Lung (tissue), 12 donors: ENCODE data around the gene RPS14. TPM values are rescaled to one million over a fixed set of nuclear protein-coding genes. Genes with fewer than 3 reads are reported as not detected.

ENCODE experiments used
- ATAC-seq: fragments of 200-7000 bp; cut with Tn5 transposase; one replicate; pipeline ENCODE4 v1.9.1; 2020; ENCODE audit warnings: moderate number of reproducible peaks; ENCODE audit not compliant: insufficient read depth, low FRiP score
- DNase-seq, 3 donors: peaks; one replicate each; pipeline ENCODE4 v3.0.0-alpha.2; 2013 to 2017
- H3K27ac ChIP-seq, 2 donors: one replicate each; pipeline ENCODE4 v1.5.1; 2013; ENCODE audit warnings: mild to moderate bottlenecking in 2 of 2, moderate library complexity in 2 of 2, control low read depth in 1 of 2, inconsistent platforms in 1 of 2, low read depth in 1 of 2, low read length in 1 of 2
- H3K27me3 ChIP-seq, 3 donors: one replicate each; pipeline ENCODE4 v1.5.1; 2013; ENCODE audit warnings: low read length in 2 of 3; ENCODE audit not compliant: control insufficient read depth in 3 of 3, insufficient read depth in 3 of 3
- H3K36me3 ChIP-seq, 4 donors: one replicate each; pipeline ENCODE4 v1.5.1; 2013; ENCODE audit warnings: low read length in 4 of 4, mild to moderate bottlenecking in 1 of 4, moderate library complexity in 1 of 4; ENCODE audit not compliant: control insufficient read depth in 4 of 4, insufficient read depth in 4 of 4
- H3K4me1 ChIP-seq, 5 donors: one replicate each; pipeline ENCODE4 v1.5.1; 2013; ENCODE audit warnings: low read length in 5 of 5, mild to moderate bottlenecking in 2 of 5, moderate library complexity in 1 of 5; ENCODE audit not compliant: control insufficient read depth in 5 of 5, insufficient read depth in 5 of 5
- H3K4me3 ChIP-seq: one replicate; pipeline ENCODE4 v1.5.1; 2013; ENCODE audit warnings: mild to moderate bottlenecking, control low read depth, moderate library complexity
- H3K9ac ChIP-seq, 2 donors: one replicate each; pipeline ENCODE4 v1.5.1; 2013; ENCODE audit warnings: low read length in 2 of 2, control low read depth in 1 of 2; ENCODE audit not compliant: insufficient read depth in 1 of 2
- H3K9me3 ChIP-seq, 4 donors: one replicate each; pipeline ENCODE4 v1.5.1; 2013; ENCODE audit warnings: low read length in 3 of 4, mild to moderate bottlenecking in 1 of 4, moderate library complexity in 1 of 4; ENCODE audit not compliant: control insufficient read depth in 4 of 4, insufficient read depth in 3 of 4
- WGBS, 2 donors: extraction: QIAGEN DNeasy Blood & Tissue Kit; methylation state at CpG; one replicate each; pipeline ENCODE4 v1.1.7; 2013; 5-methylcytosine and 5-hydroxymethylcytosine counted together
- polyA plus RNA-seq, 2 donors: library from polyadenylated mRNA; stranded (reverse); fragments of 200-250 nt; gene quantifications; one replicate each; pipeline ENCODE4 v1.2.1, GENCODE V29; 2013
- total RNA-seq, 2 donors: library from RNA; depleted of rRNA in 1 of 2; stranded (reverse); fragments of >200 nt in 1 of 2; gene quantifications; one replicate each; pipeline ENCODE4 v1.2.1, GENCODE V29; 2014 to 2021
- TF ChIP-seq, protein P1 (sequence below): IDR thresholded peaks from 2 replicates; pipeline ENCODE4 v1.5.1; 2012; ENCODE audit warnings: mild to moderate bottlenecking; ENCODE audit errors: control extremely low read depth, extremely low read depth
- donor health status: control.
- donor health status: control.
- donor health status: Bipolar disorder and iron deficiency.
- donor health status: healthy.
- donor health status: DM: yes; HTN: yes; CAD: no.

Gene RPS14
- total and polyA plus RNA-seq, 4 donors, result 1,065 to 4,623 (median 2,452) TPM

DNA sequence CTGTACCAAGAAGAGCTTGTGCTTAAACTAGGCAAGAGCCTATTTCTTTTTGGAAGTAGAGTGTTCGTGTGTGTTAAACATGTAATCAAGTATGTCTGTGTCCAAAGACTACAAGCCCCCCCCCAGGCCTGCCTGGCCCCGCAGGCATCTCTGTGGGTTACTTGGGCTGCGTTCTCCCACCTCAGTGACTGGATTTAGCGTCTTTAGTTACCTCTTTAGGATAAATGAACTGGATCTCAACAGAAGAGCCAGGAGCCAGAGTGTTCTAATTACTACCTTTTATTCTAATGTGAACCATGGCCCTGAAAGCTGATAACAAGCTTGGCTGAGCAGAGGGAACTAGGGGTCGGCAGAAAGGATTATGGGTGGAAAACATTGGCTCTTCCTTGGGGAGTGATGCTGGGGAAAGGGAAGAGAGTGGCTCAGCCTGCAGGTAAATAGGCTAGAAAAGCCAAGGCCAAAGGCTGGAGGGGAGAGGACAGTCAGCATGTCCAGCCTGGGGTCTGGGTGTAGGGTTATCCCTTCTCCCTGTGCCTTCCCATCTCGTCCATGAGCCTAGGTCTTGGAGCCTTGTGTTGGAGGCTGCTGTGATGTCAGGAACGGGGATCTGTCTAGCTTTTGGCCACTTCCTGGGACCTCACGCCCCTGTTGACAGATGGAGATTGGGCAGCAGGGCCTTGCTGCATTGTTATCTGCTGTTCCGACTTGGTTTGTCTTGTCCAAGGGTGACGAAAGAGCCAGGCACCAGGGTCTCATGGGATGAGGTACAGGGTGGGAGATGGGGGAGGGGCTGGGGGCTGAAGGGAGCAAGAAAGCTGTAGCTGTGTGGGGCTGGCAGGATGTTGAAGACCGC, 47.9 kb downstream of the RPS14 start:
- no peak for DNase-seq
- WGBS, 2 donors, result 84 to 90% methylated on average over 11 of the region's 11 CpGs
- Histone ChIP-seq H3K9me3 (no peaks in the 10 kb centered on the region), H3K36me3 (peaks cover 6 to 81% (median 11%) of the 10 kb centered on the region in 4 donors), H3K4me1 (peaks cover 0 to under 1% (median 0%) of the 10 kb centered on the region in 5 donors), H3K27ac (no peak overlapping the region), H3K27me3 (no peaks in the 10 kb centered on the region), H3K9ac (no peak overlapping the region), H3K4me3 (no peak overlapping the region)
- no peak for ATAC-seq
- TF ChIP-seq, protein P1, sequence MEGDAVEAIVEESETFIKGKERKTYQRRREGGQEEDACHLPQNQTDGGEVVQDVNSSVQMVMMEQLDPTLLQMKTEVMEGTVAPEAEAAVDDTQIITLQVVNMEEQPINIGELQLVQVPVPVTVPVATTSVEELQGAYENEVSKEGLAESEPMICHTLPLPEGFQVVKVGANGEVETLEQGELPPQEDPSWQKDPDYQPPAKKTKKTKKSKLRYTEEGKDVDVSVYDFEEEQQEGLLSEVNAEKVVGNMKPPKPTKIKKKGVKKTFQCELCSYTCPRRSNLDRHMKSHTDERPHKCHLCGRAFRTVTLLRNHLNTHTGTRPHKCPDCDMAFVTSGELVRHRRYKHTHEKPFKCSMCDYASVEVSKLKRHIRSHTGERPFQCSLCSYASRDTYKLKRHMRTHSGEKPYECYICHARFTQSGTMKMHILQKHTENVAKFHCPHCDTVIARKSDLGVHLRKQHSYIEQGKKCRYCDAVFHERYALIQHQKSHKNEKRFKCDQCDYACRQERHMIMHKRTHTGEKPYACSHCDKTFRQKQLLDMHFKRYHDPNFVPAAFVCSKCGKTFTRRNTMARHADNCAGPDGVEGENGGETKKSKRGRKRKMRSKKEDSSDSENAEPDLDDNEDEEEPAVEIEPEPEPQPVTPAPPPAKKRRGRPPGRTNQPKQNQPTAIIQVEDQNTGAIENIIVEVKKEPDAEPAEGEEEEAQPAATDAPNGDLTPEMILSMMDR, result no peak

DNA sequence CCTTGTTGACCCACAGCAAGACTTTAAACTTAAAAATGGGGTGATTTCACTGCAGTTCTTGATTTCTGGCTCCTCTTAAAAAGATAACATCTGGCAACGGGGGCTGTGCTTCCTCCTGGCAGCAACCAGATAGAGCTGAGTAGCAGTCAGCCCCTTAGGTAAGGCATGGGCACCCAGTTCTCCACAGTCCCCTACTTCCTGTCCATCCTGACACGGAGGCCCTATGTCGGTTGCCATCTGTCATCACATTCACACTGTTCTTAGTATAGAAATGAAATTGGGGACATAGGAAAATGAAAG, 48.5 kb downstream of the RPS14 start:
- TF ChIP-seq, protein P1, result no peak
- 32 to 49% methylated on average over 3 of the region's 3 CpGs for WGBS, 2 donors
- Histone ChIP-seq H3K9me3 (no peaks in the 10 kb centered on the region), H3K27me3 (no peaks in the 10 kb centered on the region), H3K36me3 (peaks cover 6 to 83% (median 16%) of the 10 kb centered on the region in 4 donors), H3K4me1 (no peaks in the 10 kb centered on the region), H3K9ac (no peak overlapping the region), H3K4me3 (no peak overlapping the region), H3K27ac (peak overlapping the region in 1 of 2 donors; percentile 6)
- no peak for DNase-seq
- ATAC-seq, result no peak

DNA sequence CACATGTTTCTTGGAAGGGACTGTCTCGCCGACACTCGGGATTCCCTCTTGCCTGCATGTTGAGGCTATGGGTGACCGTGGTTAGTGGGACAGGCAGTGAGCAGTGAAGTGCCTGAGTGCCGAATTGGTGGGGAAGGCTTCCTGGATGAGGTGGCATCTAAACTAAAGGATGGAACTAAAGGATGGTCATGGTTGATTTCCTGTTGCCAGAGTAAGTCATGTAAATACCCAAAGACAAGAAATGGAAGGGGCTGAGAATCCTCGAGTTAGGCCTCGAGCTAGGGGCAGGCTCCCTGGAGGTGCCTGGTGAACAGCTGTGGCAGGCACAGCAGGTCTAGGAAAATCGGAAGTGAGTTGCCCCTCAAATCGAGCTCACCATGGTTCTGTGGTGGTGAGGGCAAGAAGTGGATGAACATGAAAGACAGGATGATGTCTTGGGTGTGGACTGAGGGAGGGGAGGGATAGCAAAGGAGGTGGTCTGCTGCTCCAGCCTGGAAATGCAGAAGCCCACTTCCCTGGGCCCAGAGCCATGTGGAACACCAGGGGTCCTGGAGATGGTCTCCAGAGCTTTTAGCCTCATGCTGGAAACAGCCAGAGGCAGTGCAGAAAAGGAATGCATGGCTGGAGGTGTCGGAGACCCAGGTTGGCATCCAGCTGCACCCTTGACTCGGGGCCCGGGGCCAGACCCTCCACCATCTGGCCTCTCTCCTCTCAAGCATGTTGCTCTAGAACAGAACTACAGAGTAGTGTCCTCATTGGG, 49.0 kb downstream of the RPS14 start:
- ATAC-seq, result no peak

More for the DNA sequence above, 49.0 kb downstream of the RPS14 start:
- no peak for DNase-seq
- Histone ChIP-seq H3K9ac (no peak overlapping the region), H3K9me3 (no peaks in the 10 kb centered on the region), H3K27ac (peak overlapping the region in 1 of 2 donors; percentile 6), H3K4me3 (no peak overlapping the region), H3K4me1 (no peaks in the 10 kb centered on the region), H3K36me3 (peaks cover 6 to 85% (median 18%) of the 10 kb centered on the region in 4 donors), H3K27me3 (no peaks in the 10 kb centered on the region)
- WGBS, 2 donors, result 81 to 90% methylated on average over 12 of the region's 12 CpGs
- TF ChIP-seq, protein P1, result no peak
